Ovary (tissue), 3 donors: Measurements from ENCODE around the gene NHLRC4.

Source experiments
- POLR2A ChIP-seq: fragments of 450-650 bp; IDR thresholded peaks from one replicate; pipeline ENCODE4 v1.6.1; 2017; ENCODE audit warnings: antibody characterized with exemption, mild to moderate bottlenecking, moderate library complexity
- TF ChIP-seq, protein P1 (sequence below), 3 donors: fragments of 450-650 bp in 2 of 3; fragments of 200-600 bp in 1 of 3; IDR thresholded peaks; one replicate each; pipeline versions ENCODE4 v1.5.1 to v1.8.0; 2016 to 2022; ENCODE audit warnings: antibody characterized with exemption in 3 of 3, mild to moderate bottlenecking in 1 of 3
- donor health status: DM: no; HTN: no; CAD: no.

DNA sequence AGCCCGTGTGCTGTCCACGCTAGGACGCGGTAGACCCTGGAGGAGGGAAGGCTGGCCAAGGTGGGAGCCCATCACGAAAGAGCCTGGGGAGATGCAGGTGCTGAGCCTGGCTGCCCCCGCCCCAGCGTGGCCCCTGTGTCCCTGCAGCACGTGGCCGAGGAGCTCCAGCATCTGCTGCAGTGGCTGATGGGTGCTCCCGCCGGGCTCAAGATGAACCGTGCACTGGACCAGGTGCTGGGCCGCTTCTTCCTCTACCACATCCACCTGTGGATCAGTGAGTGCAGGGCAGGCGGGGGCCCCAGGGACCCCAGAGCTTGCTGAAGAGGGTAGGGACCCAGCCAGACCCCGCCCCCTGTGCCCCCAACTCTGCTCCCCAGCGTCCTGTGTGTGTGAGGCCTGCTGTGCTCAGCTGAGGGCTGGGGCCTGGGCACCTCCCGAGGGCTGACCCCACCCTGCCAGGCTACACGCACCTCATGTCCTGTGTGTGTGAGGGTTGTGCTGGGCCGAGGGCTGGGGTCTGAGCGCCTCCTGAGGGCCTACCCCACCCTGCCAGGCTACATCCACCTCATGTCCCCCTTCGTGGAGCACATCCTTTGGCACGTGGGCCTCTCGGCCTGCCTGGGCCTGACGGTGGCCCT lies 11.5 kb downstream of the NHLRC4 start:
- no peak for TF ChIP-seq POLR2A
- TF ChIP-seq, protein P1, sequence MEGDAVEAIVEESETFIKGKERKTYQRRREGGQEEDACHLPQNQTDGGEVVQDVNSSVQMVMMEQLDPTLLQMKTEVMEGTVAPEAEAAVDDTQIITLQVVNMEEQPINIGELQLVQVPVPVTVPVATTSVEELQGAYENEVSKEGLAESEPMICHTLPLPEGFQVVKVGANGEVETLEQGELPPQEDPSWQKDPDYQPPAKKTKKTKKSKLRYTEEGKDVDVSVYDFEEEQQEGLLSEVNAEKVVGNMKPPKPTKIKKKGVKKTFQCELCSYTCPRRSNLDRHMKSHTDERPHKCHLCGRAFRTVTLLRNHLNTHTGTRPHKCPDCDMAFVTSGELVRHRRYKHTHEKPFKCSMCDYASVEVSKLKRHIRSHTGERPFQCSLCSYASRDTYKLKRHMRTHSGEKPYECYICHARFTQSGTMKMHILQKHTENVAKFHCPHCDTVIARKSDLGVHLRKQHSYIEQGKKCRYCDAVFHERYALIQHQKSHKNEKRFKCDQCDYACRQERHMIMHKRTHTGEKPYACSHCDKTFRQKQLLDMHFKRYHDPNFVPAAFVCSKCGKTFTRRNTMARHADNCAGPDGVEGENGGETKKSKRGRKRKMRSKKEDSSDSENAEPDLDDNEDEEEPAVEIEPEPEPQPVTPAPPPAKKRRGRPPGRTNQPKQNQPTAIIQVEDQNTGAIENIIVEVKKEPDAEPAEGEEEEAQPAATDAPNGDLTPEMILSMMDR (IDR thresholded peaks at IDR 0.05): no peak
